ENCODE results near the gene GAD2. TPM values are rescaled to one million over a fixed set of nuclear protein-coding genes. Genes with fewer than 3 reads are reported as not detected.
A peak's percentile ranks its signal among the peaks of the same experiment; 100 is the strongest.

The GAD2 gene
- total RNA-seq, 1 experiment from 2014 or later = not detected

GRCh38 chr10:26221541-26221940 lies 5.0 kb downstream of the GAD2 start:
- DNase-seq (ENCODE audit: extremely low read depth, low read depth) = no peak

GRCh38 chr10:26222563-26222962 lies 6.0 kb downstream of the GAD2 start:
- DNase-seq (ENCODE audit: extremely low read depth, low read depth) = no peak

GRCh38 chr10:26225322-26225721 lies 8.7 kb downstream of the GAD2 start:
- DNase-seq (ENCODE audit: extremely low read depth, low read depth) = no peak

- DNase-seq (ENCODE audit: extremely low read depth, low read depth) = no peak
These were observed 11.2 kb downstream of the GAD2 start for GRCh38 chr10:26227786-26228185.

GRCh38 chr10:26232174-26232573 lies 15.6 kb downstream of the GAD2 start:
- no peak for DNase-seq (ENCODE audit: extremely low read depth, low read depth)

- no peak for DNase-seq (ENCODE audit: extremely low read depth, low read depth)
These were observed 19.2 kb downstream of the GAD2 start for GRCh38 chr10:26235761-26236160.

GRCh38 chr10:26238378-26238777 lies 21.8 kb downstream of the GAD2 start:
- DNase-seq (ENCODE audit: extremely low read depth, low read depth) = no peak

- no peak for DNase-seq (ENCODE audit: extremely low read depth, low read depth)
These were observed 26.3 kb downstream of the GAD2 start for GRCh38 chr10:26242706-26243350.

- no peak for DNase-seq (ENCODE audit: extremely low read depth, low read depth)
These were observed 26.8 kb downstream of the GAD2 start for GRCh38 chr10:26243351-26243720.

GRCh38 chr10:26249681-26250080 lies 33.1 kb downstream of the GAD2 start:
- no peak for DNase-seq (ENCODE audit: extremely low read depth, low read depth)

GRCh38 chr10:26251925-26252324 lies 35.4 kb downstream of the GAD2 start:
- no peak for DNase-seq (ENCODE audit: extremely low read depth, low read depth)

- no peak for DNase-seq (ENCODE audit: extremely low read depth, low read depth)
These were observed 38.0 kb downstream of the GAD2 start for GRCh38 chr10:26254616-26255015.

- DNase-seq (ENCODE audit: extremely low read depth, low read depth) = no peak
These were observed 42.8 kb downstream of the GAD2 start for GRCh38 chr10:26259341-26259740.

GRCh38 chr10:26269754-26270153 lies 53.2 kb downstream of the GAD2 start:
- peak; percentile 22 for DNase-seq (ENCODE audit: extremely low read depth, low read depth)

- no peak for DNase-seq (ENCODE audit: extremely low read depth, low read depth)
These were observed 57.8 kb downstream of the GAD2 start for GRCh38 chr10:26274391-26274790.

- DNase-seq (ENCODE audit: extremely low read depth, low read depth) = no peak
These were observed 61.7 kb downstream of the GAD2 start for GRCh38 chr10:26278295-26278694.

- DNase-seq (ENCODE audit: extremely low read depth, low read depth) = no peak
These were observed 73.7 kb downstream of the GAD2 start for GRCh38 chr10:26290236-26290635.

- DNase-seq (ENCODE audit: extremely low read depth, low read depth) = no peak
These were observed 75.3 kb downstream of the GAD2 start for GRCh38 chr10:26291721-26292480.

- DNase-seq (ENCODE audit: extremely low read depth, low read depth) = no peak
These were observed 79.8 kb downstream of the GAD2 start for GRCh38 chr10:26296360-26296759.

GRCh38 chr10:26300001-26300400 lies 83.4 kb downstream of the GAD2 start:
- DNase-seq (ENCODE audit: extremely low read depth, low read depth) = no peak

GRCh38 chr10:26303366-26303765 lies 86.8 kb downstream of the GAD2 start:
- no peak for DNase-seq (ENCODE audit: extremely low read depth, low read depth)

- DNase-seq (ENCODE audit: extremely low read depth, low read depth) = no peak
These were observed 93.8 kb downstream of the GAD2 start for GRCh38 chr10:26310361-26310760.

All from NCI-H460 (cell line).